IPS-15b (cell line): ENCODE results near the gene PROK1.

Experiments used
- H3K27me3 ChIP-seq: one replicate; pipeline ENCODE4 v1.6.1; 2013; ENCODE audit warnings: low read length; ENCODE audit not compliant: control insufficient read depth, insufficient read depth
- H3K36me3 ChIP-seq: one replicate; pipeline ENCODE4 v1.6.1; 2013; ENCODE audit warnings: low read length; ENCODE audit not compliant: control insufficient read depth, insufficient read depth
- H3K4me1 ChIP-seq: one replicate; pipeline ENCODE4 v1.6.1; 2013; ENCODE audit warnings: mild to moderate bottlenecking, low read length; ENCODE audit not compliant: control insufficient read depth, insufficient read depth
- H3K4me3 ChIP-seq: one replicate; pipeline ENCODE4 v1.5.1; 2013; ENCODE audit warnings: low read depth, low read length
- H3K9ac ChIP-seq: one replicate; pipeline ENCODE4 v1.6.1; 2013; ENCODE audit warnings: low read depth, mild to moderate bottlenecking, low read length
- H3K9me3 ChIP-seq: one replicate; pipeline ENCODE4 v1.6.1; 2013; ENCODE audit warnings: mild to moderate bottlenecking, low read length; ENCODE audit not compliant: control insufficient read depth, insufficient read depth

PROK1 gene

DNA sequence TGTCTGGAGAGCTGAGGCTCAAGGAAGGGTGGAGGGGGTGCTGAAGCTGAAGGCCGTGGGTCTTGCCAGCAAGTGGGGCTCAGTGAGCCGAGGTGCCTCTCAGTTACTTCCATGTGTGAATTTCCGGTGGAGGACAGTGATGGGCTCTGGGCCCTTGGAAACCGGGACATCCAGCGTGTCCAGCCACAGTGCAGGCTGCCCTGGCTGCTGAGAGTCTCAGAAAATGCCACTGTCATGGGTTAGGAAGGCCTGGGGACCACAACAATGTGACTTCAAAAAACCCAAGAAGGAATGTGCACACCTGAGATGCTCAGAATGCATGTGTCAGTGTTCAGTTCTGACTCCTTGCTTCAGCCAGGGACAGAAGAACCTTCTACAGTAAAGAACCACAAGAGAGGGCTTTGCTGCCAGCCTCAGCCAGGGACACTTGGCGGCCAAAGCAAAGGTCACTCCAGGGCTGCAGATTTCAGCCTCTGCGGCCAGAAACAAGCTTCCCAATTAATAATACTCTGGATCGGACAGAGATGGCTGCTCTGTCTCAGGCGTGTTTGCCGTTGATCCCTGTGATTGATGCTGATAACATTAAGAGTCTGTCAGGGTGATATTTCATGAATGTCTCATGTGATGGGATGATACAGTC, 30.8 kb upstream of the PROK1 start:
- no peaks in the 10 kb centered on the region for H3K36me3 ChIP-seq
- H3K9me3 ChIP-seq: no peaks in the 10 kb centered on the region
- H3K4me3 ChIP-seq: no peak overlapping the region
- no peaks in the 10 kb centered on the region for H3K4me1 ChIP-seq
- H3K27me3 ChIP-seq: no peaks in the 10 kb centered on the region
- no peak overlapping the region for H3K9ac ChIP-seq

DNA sequence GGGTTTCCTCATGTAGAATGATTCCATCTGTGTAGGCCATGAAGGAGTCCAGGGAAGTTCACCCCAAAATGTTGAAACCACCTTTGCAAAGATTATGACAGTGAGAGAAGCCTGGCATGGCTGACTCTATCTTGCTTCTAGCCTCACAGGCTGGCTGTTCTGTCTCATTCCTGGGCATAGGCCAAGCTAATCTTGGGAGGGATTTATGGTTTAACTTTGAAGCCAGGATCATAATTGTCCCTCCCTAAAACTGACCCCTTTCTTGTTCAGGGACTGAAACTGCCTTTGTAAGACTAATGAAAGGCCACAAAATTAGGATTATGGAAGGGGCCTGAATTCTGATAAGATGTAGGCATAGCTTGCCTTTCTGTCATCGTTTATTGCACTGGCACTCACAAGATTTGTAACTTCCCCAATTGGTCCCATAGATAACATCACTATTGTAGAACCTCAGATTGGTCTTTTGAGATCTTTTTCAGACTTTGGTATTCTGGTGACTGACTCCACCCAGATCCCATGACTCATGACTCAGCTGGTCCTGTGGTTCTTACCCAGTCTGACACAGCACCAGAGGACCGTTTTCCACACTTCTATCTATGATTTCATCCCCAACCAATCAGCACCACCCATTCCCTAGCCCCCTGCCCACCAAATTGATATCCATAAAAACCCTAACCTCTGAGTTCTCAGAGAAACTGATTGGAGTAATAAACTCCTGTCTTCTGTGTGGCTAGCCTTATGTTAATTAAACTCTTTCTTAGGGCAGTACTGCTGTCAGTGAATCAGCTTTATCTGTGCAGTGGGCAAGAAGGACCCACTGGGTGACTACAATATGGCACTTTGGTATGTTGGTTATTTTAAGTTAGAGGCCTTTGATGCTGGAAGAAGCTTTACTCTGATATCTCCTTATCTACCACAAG, 29.8 kb upstream of the PROK1 start:
- no peaks in the 10 kb centered on the region for H3K36me3 ChIP-seq
- no peak overlapping the region for H3K9ac ChIP-seq
- H3K4me3 ChIP-seq: no peak overlapping the region
- H3K9me3 ChIP-seq: no peaks in the 10 kb centered on the region
- H3K4me1 ChIP-seq: no peaks in the 10 kb centered on the region
- no peaks in the 10 kb centered on the region for H3K27me3 ChIP-seq

DNA sequence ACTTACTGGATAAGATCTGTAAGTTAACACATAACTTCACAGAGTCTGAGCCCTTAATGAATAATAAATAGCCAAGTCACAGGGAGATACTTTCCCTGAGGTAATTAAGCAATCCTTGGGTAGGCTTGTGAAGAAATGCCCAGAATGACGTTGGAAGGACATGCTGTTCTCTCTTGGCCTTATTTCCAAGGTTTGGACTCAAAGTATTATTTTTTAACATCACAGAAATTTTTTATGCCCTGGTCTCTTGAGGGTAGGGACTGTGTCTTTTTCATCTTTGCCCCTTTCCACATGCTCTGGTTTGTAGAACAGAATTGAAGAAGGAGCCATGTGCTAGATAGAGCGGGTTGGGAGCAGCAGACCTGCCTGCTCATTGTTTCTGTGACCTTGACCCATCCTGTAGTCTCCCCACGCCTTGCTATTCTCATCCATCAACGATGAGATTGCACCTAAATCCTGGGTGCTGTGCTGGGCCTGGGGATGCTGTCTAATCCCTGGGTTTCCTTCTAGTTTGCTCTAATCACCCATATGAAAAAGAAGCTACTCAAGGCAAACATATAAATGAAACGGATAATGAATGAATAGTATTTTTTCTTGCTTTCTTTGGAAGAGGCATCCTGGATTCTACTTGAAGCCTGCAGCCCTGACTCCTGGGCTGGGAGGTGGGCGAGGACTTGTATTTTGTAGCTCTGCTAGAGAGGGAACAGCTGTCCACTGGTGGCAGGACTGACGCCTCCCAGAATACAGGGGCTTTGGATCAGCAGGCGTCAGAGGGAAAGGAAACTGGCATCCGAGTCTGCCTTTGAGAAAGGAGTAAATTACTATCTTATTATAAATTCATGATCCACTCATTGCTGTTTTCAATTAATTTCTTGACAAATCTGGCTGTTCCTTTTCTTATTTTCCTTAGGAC, 26.0 kb upstream of the PROK1 start:
- H3K4me1 ChIP-seq: no peaks in the 10 kb centered on the region
- no peaks in the 10 kb centered on the region for H3K27me3 ChIP-seq
- H3K9ac ChIP-seq: no peak overlapping the region
- no peaks in the 10 kb centered on the region for H3K36me3 ChIP-seq
- H3K9me3 ChIP-seq: no peaks in the 10 kb centered on the region
- no peak overlapping the region for H3K4me3 ChIP-seq

DNA sequence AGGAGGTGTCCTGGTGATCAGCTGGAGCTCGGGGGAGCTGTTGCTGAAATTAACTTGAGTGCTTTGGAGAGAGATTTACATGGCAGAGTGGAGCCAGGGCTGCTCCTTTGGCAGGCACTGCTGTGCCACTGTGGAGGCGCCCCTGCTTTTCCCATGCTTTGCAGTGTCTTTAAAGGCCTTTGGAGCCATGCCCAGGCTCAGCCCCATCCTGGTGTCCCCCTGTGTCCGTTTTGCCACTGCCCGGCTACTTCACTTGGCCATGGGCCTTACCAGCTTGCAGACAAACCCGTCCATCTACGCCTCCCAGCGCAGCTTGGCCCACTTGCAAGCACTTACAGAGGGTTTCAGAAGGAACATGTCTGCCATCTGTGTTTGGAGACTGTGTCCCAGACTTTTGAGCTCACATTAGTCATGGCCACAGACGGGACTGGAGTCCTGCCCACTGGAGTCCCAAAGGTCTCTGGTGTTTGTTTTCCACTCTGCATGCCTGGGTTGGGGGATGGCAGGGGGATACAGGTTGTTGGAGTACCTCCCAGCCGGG, 25.3 kb upstream of the PROK1 start:
- Histone ChIP-seq H3K4me3 (no peak overlapping the region), H3K36me3 (no peaks in the 10 kb centered on the region), H3K9ac (no peak overlapping the region), H3K9me3 (no peaks in the 10 kb centered on the region), H3K4me1 (no peaks in the 10 kb centered on the region), H3K27me3 (no peaks in the 10 kb centered on the region)

DNA sequence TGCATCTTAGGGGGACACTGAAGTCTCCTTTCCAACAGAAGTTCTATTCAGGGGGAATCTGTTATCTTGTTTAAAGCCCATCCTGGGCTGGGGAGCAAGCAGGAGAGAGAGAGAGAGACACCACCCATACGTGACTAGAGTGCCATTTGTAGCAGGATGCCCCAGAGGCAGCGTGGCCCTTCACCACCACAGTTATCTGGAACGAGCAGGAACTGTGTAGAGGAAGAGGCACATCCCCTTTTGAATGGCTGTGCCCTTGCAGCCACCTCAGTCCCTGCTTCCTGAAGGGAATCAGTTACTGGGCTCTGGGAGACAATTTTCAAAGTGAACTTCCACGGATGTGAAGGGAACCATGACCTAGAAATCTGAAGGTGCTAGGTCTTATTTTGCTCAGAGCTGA, 24.1 kb upstream of the PROK1 start:
- Histone ChIP-seq H3K4me1 (no peaks in the 10 kb centered on the region), H3K9ac (no peak overlapping the region), H3K36me3 (no peaks in the 10 kb centered on the region), H3K4me3 (no peak overlapping the region), H3K27me3 (no peaks in the 10 kb centered on the region), H3K9me3 (no peaks in the 10 kb centered on the region)

DNA sequence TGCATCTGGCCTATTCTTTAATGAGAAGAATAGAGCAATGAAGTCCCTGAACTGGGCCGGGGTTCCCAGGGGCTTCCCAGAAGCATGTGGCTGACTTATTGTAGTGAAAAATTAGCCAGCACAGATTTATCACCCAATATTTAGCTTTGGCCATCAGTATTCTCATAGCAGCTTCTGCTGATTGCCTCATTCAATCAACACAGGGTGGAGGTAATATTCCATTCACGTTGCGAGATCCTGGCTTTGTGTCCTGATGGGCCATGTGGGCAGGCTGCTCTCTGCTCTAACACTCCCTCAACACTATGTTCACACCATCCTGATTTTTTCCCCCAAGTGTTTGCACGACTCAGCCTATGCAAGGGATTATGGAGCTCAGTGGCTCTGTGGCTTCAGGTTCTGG, 22.0 kb upstream of the PROK1 start:
- Histone ChIP-seq H3K9ac (no peak overlapping the region), H3K4me1 (peaks cover 9% of the 10 kb centered on the region), H3K36me3 (no peaks in the 10 kb centered on the region), H3K9me3 (no peaks in the 10 kb centered on the region), H3K4me3 (no peak overlapping the region), H3K27me3 (no peaks in the 10 kb centered on the region)

DNA sequence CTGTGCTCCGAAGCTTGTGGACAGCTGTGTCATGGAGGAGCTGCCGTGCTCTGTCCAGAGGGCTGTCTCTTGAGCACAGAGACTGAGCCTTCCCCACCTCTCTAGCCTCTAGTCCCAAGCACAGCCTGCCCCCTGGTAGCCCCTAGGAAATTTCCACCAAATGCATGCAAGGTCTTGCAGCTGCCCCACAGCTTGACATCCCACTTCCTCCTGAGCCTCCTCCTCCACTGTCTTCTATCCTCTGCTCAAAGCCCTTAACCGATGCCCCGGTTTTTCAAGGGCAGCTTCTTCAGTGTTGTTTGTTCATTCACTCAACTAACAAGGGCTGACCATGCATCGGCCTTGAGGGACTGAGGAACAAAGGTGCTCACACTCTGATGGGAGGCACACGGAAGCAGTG, 20.6 kb upstream of the PROK1 start:
- H3K4me3 ChIP-seq: no peak overlapping the region
- H3K27me3 ChIP-seq: peaks cover 2% of the 10 kb centered on the region
- no peaks in the 10 kb centered on the region for H3K9me3 ChIP-seq

DNA sequence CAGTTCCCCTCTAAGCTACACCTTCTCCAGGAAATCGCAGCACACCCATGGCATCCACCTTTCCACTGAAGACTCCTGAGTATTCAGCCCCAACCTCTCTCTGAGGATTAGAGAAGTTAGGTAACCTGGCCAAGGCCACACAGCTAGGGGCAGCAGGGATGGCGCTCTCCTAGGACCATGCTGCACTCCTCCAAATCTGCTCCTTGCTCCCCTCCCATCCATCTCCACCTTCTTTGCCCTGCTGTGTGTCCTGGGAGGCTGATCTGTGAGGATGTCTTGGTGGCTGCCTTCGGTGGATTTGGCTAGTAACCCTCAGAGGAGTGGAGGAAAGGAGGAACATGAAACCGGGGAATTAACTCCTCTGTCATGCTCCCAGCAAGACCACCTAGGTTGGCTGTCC, 20.0 kb upstream of the PROK1 start:
- H3K27me3 ChIP-seq: peaks cover 2% of the 10 kb centered on the region
- H3K4me3 ChIP-seq: no peak overlapping the region
- H3K9me3 ChIP-seq: no peaks in the 10 kb centered on the region
- no peak overlapping the region for H3K9ac ChIP-seq
- H3K4me1 ChIP-seq: peaks cover 13% of the 10 kb centered on the region
- no peaks in the 10 kb centered on the region for H3K36me3 ChIP-seq

More for the DNA sequence above, 20.6 kb upstream of the PROK1 start:
- Histone ChIP-seq H3K36me3 (no peaks in the 10 kb centered on the region), H3K4me1 (peaks cover 13% of the 10 kb centered on the region), H3K9ac (no peak overlapping the region)

DNA sequence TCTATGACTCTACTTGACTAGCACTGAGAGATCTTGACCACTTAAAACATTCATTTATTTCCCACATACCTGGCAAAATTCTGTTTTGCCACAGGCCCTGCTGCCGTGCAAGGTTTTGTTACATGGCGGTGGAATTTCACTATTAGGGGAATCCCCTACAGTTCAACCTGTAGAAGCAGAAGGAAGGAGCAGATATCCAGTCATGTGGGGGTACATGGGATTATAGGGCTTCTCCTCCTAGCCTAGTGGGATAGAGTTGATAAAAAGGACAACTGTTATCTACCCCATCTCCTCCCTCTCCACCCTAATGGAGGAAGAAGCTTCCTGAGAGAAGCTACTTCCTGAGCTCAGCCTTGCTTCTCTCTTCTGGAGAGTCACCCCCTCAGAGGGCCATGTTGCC, 17.7 kb upstream of the PROK1 start:
- peaks cover 2% of the 10 kb centered on the region for H3K27me3 ChIP-seq
- H3K36me3 ChIP-seq: no peaks in the 10 kb centered on the region
- no peak overlapping the region for H3K4me3 ChIP-seq
- H3K9ac ChIP-seq: no peak overlapping the region
- H3K9me3 ChIP-seq: no peaks in the 10 kb centered on the region
- peaks cover 13% of the 10 kb centered on the region for H3K4me1 ChIP-seq

DNA sequence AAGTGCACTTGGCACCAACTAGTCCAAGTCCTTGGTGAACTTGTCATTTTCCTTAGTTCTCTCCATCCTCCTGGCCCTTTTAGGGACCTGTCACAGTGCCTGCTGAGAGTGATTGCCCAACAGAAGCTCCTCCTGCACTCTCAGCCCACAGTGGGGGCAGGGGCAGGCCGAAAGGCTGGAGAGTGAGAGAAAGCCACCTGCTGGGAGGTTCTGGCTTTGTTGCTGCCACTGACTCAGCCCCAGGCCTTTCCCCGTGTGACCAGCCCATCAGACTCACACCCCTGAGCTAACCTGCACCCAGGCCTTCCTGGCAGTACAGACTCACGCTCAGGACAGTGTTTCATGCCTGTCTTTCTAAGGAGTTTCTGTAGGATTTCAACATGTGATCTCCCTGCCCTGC, 17.1 kb upstream of the PROK1 start:
- Histone ChIP-seq H3K27me3 (peaks cover 2% of the 10 kb centered on the region), H3K4me3 (no peak overlapping the region), H3K36me3 (no peaks in the 10 kb centered on the region), H3K9ac (no peak overlapping the region), H3K9me3 (no peaks in the 10 kb centered on the region), H3K4me1 (peaks cover 13% of the 10 kb centered on the region)

DNA sequence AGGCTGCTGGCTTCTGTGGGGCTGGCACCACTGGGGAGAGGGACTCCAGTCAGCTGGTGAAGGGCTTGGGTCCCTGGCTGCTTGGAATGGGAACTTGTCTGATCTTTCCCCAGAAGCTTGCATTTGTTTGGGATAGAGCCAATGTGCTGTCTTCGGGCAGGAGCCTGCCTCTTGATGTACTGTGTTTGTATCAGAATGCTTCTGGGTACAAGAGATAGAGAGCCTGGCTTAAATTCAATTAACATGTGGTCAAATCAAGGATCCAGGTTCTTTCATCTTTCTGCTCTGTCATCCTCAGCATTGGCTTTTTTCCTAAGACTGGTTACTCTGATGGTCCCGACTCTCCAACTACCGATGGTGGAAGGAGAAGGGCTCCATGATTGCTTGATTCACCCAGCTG, 16.0 kb upstream of the PROK1 start:
- peaks cover 13% of the 10 kb centered on the region for H3K4me1 ChIP-seq
- no peaks in the 10 kb centered on the region for H3K9me3 ChIP-seq
- H3K4me3 ChIP-seq: no peak overlapping the region
- H3K36me3 ChIP-seq: no peaks in the 10 kb centered on the region
- H3K9ac ChIP-seq: no peak overlapping the region
- H3K27me3 ChIP-seq: peaks cover 2% of the 10 kb centered on the region
